Fibroblast of skin of left biceps (primary cell): ENCODE measurements around the gene TMEM87A.

Experiments used
- DNase-seq, 2 experiments: peaks; one replicate each; pipeline ENCODE4 v3.0.0-alpha.2; 2013; ENCODE audit warnings: low read depth in 2 of 2

Gene TMEM87A

DNA sequence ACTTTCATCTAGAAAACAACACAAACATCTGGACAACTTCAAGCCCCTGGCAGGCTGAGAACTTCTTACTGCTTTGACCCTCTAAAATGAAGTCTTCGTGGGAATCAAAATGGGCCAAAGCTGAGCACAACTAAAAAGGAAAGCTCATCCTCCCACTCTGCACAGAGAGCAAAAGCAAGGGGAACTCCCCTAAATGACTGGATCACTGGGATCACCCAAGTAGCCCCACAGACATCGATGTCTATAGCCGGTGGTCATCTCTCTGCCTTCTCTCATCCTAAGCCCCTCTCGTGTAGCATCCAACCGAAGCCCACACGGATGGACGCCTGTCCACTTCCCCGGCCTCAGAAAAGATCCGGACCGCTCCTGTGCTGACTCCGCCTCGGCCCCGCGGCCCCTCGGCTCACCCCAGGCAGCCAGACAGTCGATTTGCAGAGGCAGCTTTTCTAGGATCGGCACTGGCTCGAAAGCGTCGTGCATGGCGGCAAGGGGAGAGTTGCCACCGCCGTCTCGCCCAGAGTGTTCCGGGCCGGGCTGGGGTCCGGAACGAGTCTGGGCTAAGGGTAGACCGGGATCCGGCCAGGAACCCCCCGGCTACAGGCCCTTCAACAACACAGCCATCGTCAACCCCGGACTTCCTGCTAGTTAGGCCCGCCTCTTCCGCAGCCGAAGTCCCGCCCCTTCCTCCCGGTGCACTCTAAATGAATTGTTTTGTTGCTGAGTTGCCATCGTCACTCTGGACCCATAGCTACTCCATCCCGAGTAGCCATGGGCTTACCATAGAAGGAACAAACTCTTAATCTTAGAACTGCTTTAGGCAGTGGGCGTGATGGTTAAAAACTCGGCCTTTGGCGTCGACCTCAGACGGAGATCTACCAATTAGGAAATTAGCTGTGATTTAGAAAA is 65.3 kb downstream of the TMEM87A start, which contains the start of gene VPS39:
TSS of gene VPS39 (minus strand) at position 631 of the 906 bp plus-strand sequence. CDS start at position 480, 151 bp downstream.
- peak; percentile 36 to 49 for DNase-seq

DNA sequence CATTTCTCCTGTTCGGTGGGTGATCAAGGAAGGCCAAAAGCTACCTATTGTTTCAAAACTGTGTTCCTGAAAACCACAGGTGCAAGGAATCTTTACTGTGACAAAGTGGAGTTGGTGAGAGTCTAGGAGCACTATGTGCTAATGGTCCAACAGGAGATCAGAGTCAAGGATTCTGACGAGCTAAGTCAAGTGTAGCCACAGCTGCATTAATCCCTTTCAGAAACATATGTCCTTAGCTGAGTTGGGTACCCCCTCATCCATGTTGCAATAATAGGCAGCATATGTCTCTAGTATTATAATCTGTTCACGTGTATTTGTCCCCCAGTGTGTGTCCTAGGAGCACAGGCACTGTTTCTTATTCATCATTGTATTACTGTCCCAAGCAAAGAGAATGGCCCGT is 66.8 kb downstream of the TMEM87A start:
- DNase-seq, result no peak

DNA sequence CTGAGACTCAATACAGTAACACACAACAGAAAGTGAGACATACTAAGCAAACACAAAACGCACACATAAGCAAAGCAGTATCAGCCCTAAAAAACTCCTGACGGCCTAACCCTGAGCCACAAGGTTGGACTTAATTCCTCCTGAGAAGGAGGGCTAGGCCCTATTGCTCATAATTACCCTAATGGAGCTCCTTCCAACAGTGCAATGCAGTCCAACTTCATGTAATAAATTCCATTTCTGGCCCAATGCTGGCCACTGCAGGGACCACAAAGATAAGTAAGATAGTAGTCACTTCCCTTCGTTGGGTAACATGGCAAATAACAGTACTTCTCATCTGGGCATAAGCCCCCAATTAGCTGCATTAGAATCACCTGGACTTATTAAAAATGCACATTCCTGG is 69.3 kb downstream of the TMEM87A start:
- no peak for DNase-seq

DNA sequence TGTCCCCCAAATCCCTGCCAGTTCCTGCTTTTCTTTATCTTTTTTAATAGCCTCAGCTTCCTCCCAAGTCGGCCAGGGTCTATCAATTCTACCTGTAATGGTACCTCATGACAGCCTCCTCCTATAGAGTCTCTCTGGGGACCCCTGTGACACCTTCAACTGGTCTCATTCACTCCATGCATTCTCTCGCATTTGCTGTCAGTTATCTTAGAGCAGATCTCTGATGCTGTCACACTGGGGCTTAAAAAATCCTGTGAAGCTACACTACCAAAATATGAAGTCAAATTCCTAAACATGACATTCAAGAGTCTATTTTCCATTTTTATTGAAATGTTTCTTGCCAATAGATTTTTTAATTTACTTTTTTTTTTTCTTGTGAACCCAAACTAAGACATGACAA is 70.6 kb downstream of the TMEM87A start:
- DNase-seq, result no peak

DNA sequence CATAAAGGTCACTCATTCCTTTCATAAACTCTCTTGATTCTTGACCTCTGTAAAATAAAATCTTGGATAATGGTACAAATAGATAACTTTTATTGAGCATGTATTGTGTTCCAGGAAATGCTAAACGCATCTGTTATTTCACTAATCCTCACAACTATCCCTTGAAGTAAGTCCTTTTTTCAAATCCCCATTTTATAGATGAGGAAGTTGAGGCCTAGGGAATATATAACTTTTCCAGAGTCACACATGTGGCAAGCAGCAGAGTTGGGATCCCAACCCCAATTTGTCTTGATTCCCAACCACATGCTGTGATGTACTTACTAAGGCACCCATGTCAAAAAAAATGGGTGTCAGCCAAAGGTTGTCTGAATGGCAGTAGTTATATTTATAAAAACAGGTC is 71.4 kb downstream of the TMEM87A start:
- no peak for DNase-seq

DNA sequence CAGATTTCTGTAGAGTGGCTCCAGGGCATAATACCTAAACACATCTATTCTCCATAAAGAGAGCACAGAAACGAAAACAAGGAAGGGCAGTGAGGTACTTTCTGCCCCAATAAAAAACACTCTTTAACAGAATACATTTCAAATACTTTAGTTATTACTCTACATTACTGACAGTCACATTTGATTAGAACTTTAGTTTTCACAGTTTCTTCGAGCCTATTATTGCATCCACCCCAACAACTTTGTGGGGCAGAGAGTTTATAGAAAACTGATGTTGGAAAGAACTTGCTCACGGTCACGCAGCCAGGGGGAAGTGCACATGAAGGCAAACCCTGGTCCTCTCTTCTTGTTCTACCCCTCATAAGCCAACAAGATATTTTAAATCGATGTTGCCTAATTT is 74.1 kb downstream of the TMEM87A start:
- DNase-seq, result no peak

DNA sequence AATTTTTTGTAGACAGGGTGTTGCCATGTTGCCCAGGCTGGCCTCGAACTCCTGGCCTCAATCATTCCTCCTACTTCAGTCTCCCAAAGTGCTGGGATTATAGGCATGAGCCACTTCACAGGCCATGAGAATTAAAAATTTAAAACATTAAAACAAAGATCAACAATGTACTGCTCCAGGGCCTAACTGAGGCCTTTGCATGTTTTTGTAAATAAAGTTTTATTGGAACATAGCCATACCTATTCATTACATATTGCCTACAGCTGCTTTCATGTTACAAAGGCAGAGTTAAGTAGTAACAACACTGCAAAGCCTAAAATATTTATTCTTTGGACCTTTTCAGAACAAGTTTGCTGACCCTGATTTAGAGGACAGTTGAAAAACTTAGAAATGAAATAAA is 74.7 kb downstream of the TMEM87A start:
- DNase-seq, result no peak

DNA sequence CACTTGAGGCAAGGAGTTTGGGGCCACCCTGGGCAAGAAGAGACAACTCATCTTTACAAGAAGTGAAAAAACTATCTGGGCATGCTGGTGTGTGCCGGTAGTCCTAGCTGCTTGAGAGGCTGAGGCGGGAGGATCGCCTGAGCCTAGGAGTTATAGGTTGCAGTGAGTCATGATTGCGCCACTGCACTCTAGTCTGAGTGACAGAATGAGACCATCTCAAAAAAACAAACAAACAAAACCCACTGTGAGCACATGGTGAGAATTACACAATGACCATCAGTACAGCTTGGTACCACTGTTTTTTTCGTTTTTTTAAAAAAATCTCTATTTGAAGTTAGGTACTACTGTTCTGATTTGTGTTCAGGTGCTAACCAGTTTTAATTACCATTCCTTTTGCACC is 78.7 kb downstream of the TMEM87A start:
- DNase-seq, result no peak

DNA sequence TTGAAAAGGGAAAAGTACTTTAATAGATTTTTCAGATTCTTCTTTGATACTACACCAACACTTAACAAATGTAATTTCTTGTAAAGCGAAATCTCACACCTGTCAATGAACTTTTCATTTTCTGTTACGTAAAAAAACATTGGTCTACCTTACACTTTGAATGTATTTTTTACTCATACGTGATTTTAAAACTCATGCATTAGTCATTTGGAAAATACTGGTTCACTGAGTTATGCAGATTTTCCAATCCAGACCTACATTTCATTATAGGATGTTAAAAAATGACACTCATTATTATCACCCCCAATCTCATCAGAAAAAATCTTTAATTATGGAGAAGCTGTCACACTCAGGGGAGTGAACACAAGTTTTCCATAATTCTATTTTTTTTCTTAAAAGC is 79.8 kb downstream of the TMEM87A start:
- no peak for DNase-seq

DNA sequence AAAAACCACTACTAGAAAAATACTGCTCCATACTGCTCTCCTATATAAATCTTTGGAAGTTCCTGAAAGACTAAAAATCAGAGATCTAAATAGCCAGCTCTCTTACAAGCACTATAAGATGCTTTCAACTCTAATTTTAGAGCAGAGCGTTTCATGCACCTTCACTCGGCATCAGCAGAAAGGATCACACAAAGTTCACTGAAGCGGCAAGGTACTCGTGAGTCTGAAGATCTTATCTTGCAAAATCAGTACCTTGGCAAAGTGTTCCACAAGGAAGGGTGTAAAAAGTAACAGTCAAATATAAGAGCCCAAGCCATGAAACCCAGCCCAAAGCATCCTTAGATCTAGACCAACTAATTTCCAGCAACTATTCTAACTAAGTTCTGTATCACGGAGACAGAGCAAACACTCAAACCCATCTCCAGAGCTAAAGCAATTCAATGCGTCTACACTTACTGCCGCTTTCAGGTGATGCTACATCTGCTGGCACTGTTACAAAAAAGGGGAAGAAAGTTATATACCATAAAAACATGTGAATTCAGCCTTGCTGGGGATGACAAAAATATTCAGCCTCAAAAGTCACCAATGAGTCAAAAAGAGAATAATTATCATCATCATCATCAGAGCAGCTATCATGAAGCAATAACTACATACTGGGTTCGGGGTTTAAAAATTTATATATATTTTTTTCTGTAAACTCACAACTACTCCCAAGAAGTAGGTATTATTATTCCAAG is 81.5 kb downstream of the TMEM87A start:
- no peak for DNase-seq

DNA sequence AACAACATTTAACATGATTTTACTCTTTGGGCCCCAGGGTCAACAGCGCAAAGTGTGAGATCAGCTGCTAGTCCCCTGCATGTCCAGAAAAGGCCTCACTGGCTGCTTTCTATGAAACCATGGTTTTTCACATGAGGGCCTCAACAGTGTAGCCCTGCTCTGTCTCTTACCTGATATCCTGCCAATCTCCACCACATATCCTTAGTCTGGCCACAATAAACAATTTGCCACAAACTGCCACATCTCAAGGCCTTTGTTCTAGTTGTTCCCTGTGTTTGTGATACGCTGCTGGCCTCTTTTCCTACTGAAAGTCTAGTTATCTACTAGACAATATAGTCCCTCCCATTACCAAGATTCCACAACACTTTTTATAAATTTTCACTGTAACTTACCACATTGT is 82.9 kb downstream of the TMEM87A start:
- no peak for DNase-seq

DNA sequence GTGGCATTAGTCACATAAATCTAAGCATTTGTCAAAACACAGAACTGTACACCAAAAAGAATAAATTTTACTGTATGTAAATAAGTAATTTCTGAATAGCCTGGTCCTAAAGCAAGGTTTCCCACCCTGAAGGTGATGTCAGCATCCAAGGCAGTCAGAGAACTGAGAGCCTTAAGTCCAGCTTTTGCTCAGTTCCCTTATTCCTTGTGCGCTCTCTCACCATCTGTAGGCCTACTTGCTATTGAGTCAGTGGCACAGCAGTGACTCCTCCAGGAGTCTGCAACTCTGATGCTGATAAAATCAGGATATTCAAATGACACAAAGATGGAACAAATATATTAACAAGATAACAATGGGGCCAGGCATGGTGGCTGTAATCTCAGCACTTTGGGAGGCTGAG is 87.4 kb downstream of the TMEM87A start:
- no peak for DNase-seq

DNA sequence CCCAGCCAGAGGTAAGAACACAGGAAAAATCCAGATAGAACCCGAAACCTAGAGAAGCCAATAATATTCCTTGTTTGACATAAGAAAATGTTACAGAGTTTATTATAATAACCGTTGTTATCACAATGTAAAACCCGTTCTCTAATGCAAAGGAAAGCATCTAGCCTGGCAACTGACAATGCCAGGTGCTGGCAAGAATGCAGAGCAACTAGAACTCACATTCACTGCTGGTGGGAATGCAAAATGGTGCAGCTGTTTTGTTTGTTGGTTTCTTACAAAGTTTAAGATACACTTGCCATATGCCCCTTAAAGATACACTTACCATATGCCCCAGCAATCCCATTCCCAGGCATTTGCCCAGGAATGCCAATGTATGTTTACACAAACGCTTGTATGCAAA is 88.5 kb downstream of the TMEM87A start:
- no peak for DNase-seq

DNA sequence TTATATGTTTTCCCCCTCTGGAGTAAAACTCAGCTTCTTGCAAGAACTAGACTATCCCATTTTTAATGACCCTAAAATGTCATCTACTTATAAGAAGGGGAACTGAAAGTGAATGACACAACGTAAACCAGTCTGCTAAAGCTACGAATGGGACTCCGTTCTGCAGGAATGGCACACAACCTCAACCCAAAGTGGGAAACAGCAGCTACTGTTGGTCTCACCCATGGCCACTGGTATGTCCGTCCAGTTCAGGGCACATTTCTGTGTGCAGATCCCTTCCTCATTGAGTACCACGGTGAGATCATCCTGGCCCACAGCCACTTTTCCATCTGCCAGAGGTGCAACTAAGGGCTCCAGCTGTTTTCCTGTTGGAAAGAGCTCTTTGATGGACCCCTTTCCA is 88.9 kb downstream of the TMEM87A start:
- no peak for DNase-seq

DNA sequence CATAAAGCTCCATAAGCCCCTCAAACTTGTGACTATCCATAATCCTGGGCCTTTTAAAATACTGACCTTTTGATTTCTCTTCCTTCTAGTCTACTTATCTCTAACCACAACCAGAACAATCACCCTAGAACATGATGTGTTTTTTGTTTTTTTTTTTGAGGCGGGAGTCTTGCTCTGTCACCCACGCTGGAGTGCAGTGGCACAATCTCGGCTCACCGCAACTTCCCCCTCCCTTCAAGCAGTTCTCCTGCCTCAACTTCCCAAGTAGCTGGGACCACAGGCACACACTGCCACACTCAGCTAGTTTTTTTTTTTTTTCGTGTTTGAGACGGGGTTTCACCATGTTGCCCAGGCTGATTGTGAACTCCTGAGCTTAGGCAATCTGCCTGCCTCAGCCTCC is 90.3 kb downstream of the TMEM87A start:
- DNase-seq, result no peak

DNA sequence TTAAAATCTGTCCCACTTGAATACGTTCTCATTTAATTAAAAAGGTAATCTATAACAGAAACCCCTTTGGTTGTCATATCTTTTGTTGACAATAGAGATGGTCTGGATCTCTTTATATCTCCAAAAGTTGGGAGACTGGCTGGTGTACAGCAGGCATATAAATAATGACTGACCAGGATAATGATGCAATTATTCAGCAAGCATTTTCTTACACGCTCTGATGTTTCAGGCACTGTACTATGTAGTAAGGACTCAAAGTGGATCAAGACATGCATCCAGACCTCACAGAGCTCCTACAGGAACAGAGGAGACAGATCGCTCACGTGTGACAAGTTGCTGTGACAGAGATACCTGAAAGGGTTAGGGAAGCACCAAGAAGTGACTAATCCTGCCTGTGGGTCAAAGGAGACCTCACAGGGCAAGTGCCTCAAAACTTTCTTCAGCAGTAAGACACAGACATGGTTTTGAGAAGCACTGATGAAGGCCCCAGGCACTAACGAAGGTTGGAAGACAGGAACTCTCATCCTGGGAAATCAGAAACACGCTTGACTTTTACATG is 90.8 kb downstream of the TMEM87A start:
- no peak for DNase-seq

DNA sequence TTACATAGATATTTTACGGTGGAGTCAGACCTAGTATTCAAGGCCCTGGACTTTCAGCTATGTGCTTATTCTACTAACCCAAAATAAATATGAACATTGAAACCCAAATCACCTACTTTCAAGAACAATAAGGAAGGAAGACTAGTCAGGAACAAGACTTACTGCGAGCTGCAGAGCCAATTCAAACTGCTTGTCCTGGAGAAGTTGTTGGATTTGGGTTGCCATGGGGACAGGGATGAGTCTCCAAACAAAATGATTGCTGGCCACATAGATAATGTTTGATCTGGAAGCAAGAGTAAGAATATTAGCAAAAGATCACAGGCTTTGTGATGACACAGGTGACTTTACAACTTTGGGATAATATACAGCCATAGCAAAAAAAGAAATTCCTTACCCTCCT is 95.2 kb downstream of the TMEM87A start:
- DNase-seq, result no peak

DNA sequence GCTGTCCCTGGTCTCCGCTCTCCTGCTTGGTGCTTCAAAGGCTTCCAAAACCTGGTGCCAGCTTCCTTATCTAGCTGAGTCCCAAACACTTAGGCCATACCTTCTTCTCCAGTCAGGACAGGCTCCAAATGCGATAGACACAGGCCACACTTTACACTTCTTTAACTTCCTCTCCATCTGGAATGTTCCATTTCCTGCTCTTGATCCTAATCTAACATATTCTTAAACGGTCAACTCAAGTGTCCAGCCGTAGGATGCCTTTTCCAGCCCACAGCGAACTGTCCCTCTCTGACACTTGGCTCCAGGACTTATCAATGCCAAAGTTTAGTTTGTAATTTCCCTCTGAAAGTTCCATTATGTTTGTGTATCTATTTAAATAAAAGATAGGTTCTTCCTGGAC is 97.6 kb downstream of the TMEM87A start:
- no peak for DNase-seq

DNA sequence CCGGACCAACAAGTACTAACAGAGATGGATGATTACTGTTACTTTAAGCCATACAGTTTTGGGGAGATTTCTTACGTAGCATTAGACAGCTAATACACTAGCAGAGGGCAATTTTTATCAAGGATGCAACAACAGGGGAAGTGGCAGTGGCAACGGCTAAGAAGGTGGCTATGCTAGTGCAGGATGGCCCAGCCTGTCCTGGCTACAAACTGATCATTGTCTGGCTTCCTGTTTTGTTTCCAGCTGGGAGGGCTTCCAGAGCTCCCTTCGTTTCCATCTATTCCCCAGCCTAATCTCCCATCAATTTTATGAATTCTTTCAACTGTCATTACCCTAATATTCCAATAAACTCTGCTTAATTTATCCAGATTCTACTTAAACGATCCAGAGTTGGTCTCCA is 100.8 kb downstream of the TMEM87A start:
- DNase-seq, result no peak

DNA sequence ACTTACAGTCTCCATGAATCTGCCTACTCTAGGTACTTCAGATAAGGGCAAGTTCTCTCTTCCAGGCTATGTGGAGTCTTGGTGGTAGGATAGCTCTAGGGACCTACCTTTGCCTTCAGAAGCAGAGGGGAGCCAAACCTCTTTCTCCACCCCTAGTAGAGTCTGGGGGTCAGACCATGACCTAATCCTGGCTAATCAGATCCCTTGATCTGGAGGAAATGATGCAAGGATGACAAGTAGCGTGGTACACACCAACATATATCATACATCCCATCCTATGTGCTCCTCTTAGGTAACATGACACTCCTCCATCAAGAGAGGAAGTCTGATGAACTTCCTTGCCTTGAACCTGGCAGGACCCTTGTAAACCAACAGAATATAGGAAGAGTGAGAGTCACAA is 101.4 kb downstream of the TMEM87A start:
- no peak for DNase-seq

DNA sequence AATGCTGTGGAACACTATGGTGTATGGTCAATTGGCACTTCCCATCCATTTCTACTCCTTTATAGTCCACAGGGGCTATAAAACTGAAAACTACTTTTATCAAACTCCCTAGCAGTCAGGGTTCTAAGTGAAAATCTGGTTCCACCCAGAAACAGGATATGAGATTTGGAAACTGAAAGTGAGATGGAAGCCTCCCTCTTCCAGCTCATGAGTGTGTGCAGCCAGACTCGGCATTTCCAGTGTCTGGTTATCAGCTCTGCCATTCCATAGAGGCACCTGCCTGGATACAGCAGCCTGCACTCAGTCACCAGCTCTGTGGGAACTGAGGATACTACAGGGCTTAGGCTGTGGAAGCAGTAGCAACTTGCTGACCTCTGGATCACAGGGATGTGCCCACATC is 102.1 kb downstream of the TMEM87A start:
- DNase-seq, result no peak

DNA sequence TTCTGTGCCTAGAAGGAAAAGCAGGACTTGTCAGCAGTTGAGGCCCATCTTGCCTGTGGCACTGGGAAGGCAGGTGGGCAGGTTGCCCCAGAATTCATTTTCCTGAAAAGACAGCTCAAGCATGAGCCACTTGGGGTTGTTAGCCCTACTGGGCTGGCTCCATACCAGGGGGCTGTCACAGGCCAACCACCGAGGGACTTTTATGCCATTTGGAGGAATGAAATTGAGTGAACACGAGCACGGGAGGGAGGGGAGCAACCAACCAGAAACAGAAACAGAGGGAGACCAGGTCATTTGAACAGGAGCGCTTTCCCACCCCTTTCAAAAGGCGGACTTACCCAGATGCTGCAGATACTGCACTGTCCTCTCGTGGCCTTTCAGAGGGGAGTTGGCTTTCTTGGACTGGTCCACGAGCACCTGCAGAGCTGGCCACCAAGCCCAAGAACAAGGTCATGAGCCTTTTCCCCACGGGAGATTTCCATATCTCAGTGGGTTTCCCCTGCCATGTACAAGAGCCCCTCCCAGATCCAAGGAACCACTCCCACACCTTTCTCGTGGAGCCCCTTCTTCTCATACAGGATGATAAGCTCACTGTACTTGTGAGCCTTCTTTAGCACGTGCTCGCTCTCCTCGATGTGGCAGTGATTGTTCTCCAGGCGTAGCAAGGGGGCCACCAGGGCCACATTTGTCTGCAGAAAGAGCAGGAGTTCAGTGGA is 106.8 kb downstream of the TMEM87A start:
- no peak for DNase-seq
